Gastrocnemius medialis (tissue), 4 donors: ENCODE measurements around the gene MACROD2. TPM values are rescaled to one million over a fixed set of nuclear protein-coding genes. Genes with fewer than 3 reads are reported as not detected.

Experiments
- ATAC-seq, 2 donors: fragments of 150-250 bp; one replicate each; pipeline ENCODE4 v1.9.1; 2016
- DNase-seq, 2 donors: peaks; one replicate each; pipeline ENCODE4 v3.0.0-alpha.2; 2019
- H3K27ac ChIP-seq, 4 donors: fragments of 200-600 bp; sonication (generic); 1 replicate in 1 of 4; 2 replicates in 3 of 4; pipeline ENCODE4 v1.5.1; 2016 to 2018; ENCODE audit warnings: mild to moderate bottlenecking in 2 of 4, moderate library complexity in 1 of 4
- H3K27me3 ChIP-seq, 3 donors: fragments of 200-600 bp; sonication (generic) in 2 of 3; 1 replicate in 1 of 3; 2 replicates in 2 of 3; pipeline versions ENCODE4 v1.5.1 to v1.6.0; 2016 to 2019; ENCODE audit warnings: mild to moderate bottlenecking in 1 of 3, moderate library complexity in 1 of 3
- H3K36me3 ChIP-seq, 2 donors: fragments of 200-600 bp; sonication (generic) in 1 of 2; one replicate each; pipeline ENCODE4 v1.5.1; 2017 to 2018
- H3K4me1 ChIP-seq, 2 donors: fragments of 200-600 bp; sonication (generic) in 1 of 2; one replicate each; pipeline ENCODE4 v1.5.1; 2016 to 2017; ENCODE audit warnings: mild to moderate bottlenecking in 2 of 2
- H3K4me3 ChIP-seq, 4 donors: fragments of 200-600 bp; sonication (generic) in 3 of 4; 1 replicate in 1 of 4; 2 replicates in 3 of 4; pipeline ENCODE4 v1.5.1; 2016 to 2019; ENCODE audit warnings: mild to moderate bottlenecking in 2 of 4
- H3K9me3 ChIP-seq, 3 donors: fragments of 200-600 bp; sonication (generic) in 2 of 3; 1 replicate in 1 of 3; 2 replicates in 2 of 3; pipeline ENCODE4 v1.5.1; 2016 to 2019
- CTCF ChIP-seq, 5 experiments: fragments of 450-650 bp in 3 of 5; fragments of 200-600 bp in 2 of 5; sonication (generic) in 2 of 5; IDR thresholded peaks in 4 of 5; conservative IDR thresholded peaks in 1 of 5; 1 replicate in 4 of 5; 2 replicates in 1 of 5; pipeline ENCODE4 v1.5.1; 2016 to 2019; ENCODE audit warnings: antibody characterized with exemption in 5 of 5, mild to moderate bottlenecking in 3 of 5, moderate library complexity in 3 of 5
- POLR2A ChIP-seq, 2 donors: fragments of 450-650 bp; IDR thresholded peaks; one replicate each; pipeline ENCODE4 v1.6.1; 2017; ENCODE audit warnings: antibody characterized with exemption in 2 of 2, mild to moderate bottlenecking in 2 of 2, moderate library complexity in 2 of 2
- in situ Hi-C, 4 donors: fragments of 200-750 bp; cut with MboI; loops; one replicate each; pipeline versions ENCODE4 v1.15.0 to v1.8.0; 2017; ENCODE audit warnings: low sequenced_read_pairs in 4 of 4
- intact Hi-C: fragments of 100-400 bp; cut with DNase I; formaldehyde crosslinking; loops from one replicate; pipeline ENCODE4 v1.15.1; 2023; ENCODE audit warnings: low total_unique reads
- total RNA-seq, 4 donors: library from RNA; depleted of rRNA; stranded (reverse); fragments of >200 nt; gene quantifications; one replicate each; pipeline versions ENCODE4 v1.1.0 to v1.2.3, GENCODE V29; 2016

The MACROD2 gene
- total RNA-seq, 4 donors from 2014 or later = 1.8 to 10.2 (median 3.6) TPM

- TF ChIP-seq POLR2A (IDR thresholded peaks at IDR 0.05) (no peak), CTCF (IDR thresholded peaks at IDR 0.05 in 4 of 5, conservative IDR thresholded peaks at IDR 0.05 in 1 of 5) (no peak)
Observed at GRCh38 chr20:15927893-15928650, 1932.8 kb downstream of the MACROD2 start.

GRCh38 chr20:15928946-15929345 lies 1933.6 kb downstream of the MACROD2 start:
- no peak for DNase-seq
- intact Hi-C loops = no loop called here
- Histone ChIP-seq H3K36me3 (no peaks in the 10 kb centered on the region), H3K4me1 (no peaks in the 10 kb centered on the region), H3K9me3 (no peaks in the 10 kb centered on the region), H3K27me3 (no peaks in the 10 kb centered on the region), H3K27ac (no peak overlapping the region), H3K4me3 (no peak overlapping the region)
- no peak for ATAC-seq
- in situ Hi-C loops = no loop called here
- no peak for TF ChIP-seq CTCF (IDR thresholded peaks at IDR 0.05 in 4 of 5, conservative IDR thresholded peaks at IDR 0.05 in 1 of 5)
- no peak for TF ChIP-seq POLR2A (IDR thresholded peaks at IDR 0.05)

More at GRCh38 chr20:15927893-15928650, 1932.8 kb downstream of the MACROD2 start:
- Histone ChIP-seq H3K36me3 (no peaks in the 10 kb centered on the region), H3K27me3 (no peaks in the 10 kb centered on the region), H3K9me3 (no peaks in the 10 kb centered on the region), H3K27ac (no peak overlapping the region), H3K4me1 (no peaks in the 10 kb centered on the region), H3K4me3 (no peak overlapping the region)
- in situ Hi-C loops (no loop called here), intact Hi-C loops (no loop called here)
- DNase-seq (no peak), ATAC-seq (no peak)

GRCh38 chr20:15930311-15931305 lies 1935.3 kb downstream of the MACROD2 start:
- intact Hi-C loops (no loop called here), in situ Hi-C loops (no loop called here)
- DNase-seq (peak; percentile 14 to 41), ATAC-seq (peak; percentile 41 to 58)
- Histone ChIP-seq H3K27me3 (no peaks in the 10 kb centered on the region), H3K27ac (no peak overlapping the region), H3K4me3 (no peak overlapping the region), H3K36me3 (no peaks in the 10 kb centered on the region), H3K9me3 (no peaks in the 10 kb centered on the region), H3K4me1 (no peaks in the 10 kb centered on the region)
- TF ChIP-seq POLR2A (IDR thresholded peaks at IDR 0.05) = no peak
- no peak for TF ChIP-seq CTCF (IDR thresholded peaks at IDR 0.05 in 4 of 5, conservative IDR thresholded peaks at IDR 0.05 in 1 of 5)

GRCh38 chr20:15931897-15932296 lies 1936.6 kb downstream of the MACROD2 start:
- intact Hi-C loops = no loop called here
- no peak for DNase-seq
- no peak overlapping the region for H3K4me3 ChIP-seq
- no peaks in the 10 kb centered on the region for H3K36me3 ChIP-seq
- in situ Hi-C loops = no loop called here
- no peaks in the 10 kb centered on the region for H3K4me1 ChIP-seq
- TF ChIP-seq POLR2A (IDR thresholded peaks at IDR 0.05) (no peak), CTCF (IDR thresholded peaks at IDR 0.05 in 4 of 5, conservative IDR thresholded peaks at IDR 0.05 in 1 of 5) (no peak)
- ATAC-seq = no peak
- H3K27ac ChIP-seq = no peak overlapping the region
- no peaks in the 10 kb centered on the region for H3K9me3 ChIP-seq
- H3K27me3 ChIP-seq = no peaks in the 10 kb centered on the region
